ENCODE data around the gene LEF1.

GRCh38 chr4:108192056-108192455 lies 23.3 kb upstream of the LEF1 start:
- TF ChIP-seq CTCF (IDR thresholded peaks at IDR 0.05) = no peak
- no peak for TF ChIP-seq EP300 (IDR thresholded peaks at IDR 0.05)
- no peak for TF ChIP-seq POLR2AphosphoS5 (IDR thresholded peaks at IDR 0.05)

Data from stomach (tissue), 4 donors.